HUES64 (cell line): Measurements from ENCODE around the gene BCAS3.

Experiments used
- H3K27ac ChIP-seq: 2 replicates; pipeline ENCODE4 v1.7.0; 2013; ENCODE audit warnings: low read depth, low read length, inconsistent platforms
- H3K27me3 ChIP-seq: 2 replicates; pipeline ENCODE4 v1.6.1; 2013; ENCODE audit warnings: mild to moderate bottlenecking, low read length; ENCODE audit not compliant: insufficient read depth
- H3K36me3 ChIP-seq: 2 replicates; pipeline ENCODE4 v1.6.1; 2013; ENCODE audit warnings: mild to moderate bottlenecking, low read length; ENCODE audit not compliant: insufficient read depth
- H3K4me1 ChIP-seq: 2 replicates; pipeline ENCODE4 v1.6.1; 2013; ENCODE audit warnings: mild to moderate bottlenecking, low read length, moderate library complexity; ENCODE audit not compliant: insufficient read depth
- H3K4me3 ChIP-seq: 2 replicates; pipeline ENCODE4 v1.5.1; 2013; ENCODE audit warnings: mild to moderate bottlenecking, low read length, moderate library complexity
- H3K9ac ChIP-seq: 2 replicates; pipeline ENCODE4 v1.6.1; 2013; ENCODE audit warnings: mild to moderate bottlenecking, low read depth, low read length
- H3K9me3 ChIP-seq: 2 replicates; pipeline ENCODE4 v1.6.1; 2013; ENCODE audit warnings: low read depth, low read length; ENCODE audit not compliant: insufficient read depth
- WGBS: fragments of 150-250, 120-280 bp; methylation state at CpG from one replicate; pipeline ENCODE4 v1.1.7; 2013; ENCODE audit warnings: missing lambda C conversion rate; 5-methylcytosine and 5-hydroxymethylcytosine counted together

The BCAS3 gene

GRCh38 chr17:61392679-61393078 lies 715.0 kb downstream of the BCAS3 start:
- H3K9me3 ChIP-seq = no peaks in the 10 kb centered on the region
- WGBS = 92% methylated on average over 3 of the region's 3 CpGs
- no peaks in the 10 kb centered on the region for H3K36me3 ChIP-seq
- H3K27ac ChIP-seq = no peak overlapping the region
- H3K27me3 ChIP-seq = peaks cover 53% of the 10 kb centered on the region
- no peak overlapping the region for H3K9ac ChIP-seq
- no peak overlapping the region for H3K4me3 ChIP-seq
- H3K4me1 ChIP-seq = peaks cover 3% of the 10 kb centered on the region; the same call in 1 of the 2 replicates

DNA sequence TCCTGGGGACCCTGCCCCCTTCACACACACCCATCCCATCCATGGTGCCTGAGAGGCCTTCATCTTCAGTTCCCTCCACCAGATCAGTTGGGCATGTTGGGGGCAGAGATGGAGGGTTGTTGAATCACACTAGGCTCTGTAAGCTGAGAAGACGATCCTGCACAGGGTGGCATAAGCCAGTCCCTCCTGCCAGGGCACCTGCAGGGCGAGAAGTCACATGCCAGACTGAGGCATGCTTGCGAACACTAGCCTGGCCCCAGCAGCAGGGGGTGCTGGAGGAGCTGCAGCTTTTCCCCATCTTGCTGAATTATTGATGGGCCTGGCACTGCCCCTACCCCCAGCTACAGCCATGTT lies 715.9 kb downstream of the BCAS3 start:
- Histone ChIP-seq H3K27ac (no peak overlapping the region), H3K4me1 (peaks cover 7% of the 10 kb centered on the region; the same call in 1 of the 2 replicates), H3K9ac (no peak overlapping the region), H3K27me3 (peaks cover 61% of the 10 kb centered on the region), H3K9me3 (no peaks in the 10 kb centered on the region), H3K4me3 (no peak overlapping the region), H3K36me3 (no peaks in the 10 kb centered on the region)
- 85% methylated on average over 3 of the region's 3 CpGs for WGBS

- H3K4me1 ChIP-seq = peaks cover 7% of the 10 kb centered on the region; the same call in 1 of the 2 replicates
- 68% methylated on average over 7 of the region's 7 CpGs for whole genome bisulfite sequencing
- no peaks in the 10 kb centered on the region for H3K36me3 ChIP-seq
- H3K27me3 ChIP-seq = peaks cover 67% of the 10 kb centered on the region
- no peak overlapping the region for H3K4me3 ChIP-seq
- H3K27ac ChIP-seq = no peak overlapping the region
- H3K9ac ChIP-seq = no peak overlapping the region
- H3K9me3 ChIP-seq = no peaks in the 10 kb centered on the region
Observed at GRCh38 chr17:61393904-61394629, 716.4 kb downstream of the BCAS3 start.

DNA sequence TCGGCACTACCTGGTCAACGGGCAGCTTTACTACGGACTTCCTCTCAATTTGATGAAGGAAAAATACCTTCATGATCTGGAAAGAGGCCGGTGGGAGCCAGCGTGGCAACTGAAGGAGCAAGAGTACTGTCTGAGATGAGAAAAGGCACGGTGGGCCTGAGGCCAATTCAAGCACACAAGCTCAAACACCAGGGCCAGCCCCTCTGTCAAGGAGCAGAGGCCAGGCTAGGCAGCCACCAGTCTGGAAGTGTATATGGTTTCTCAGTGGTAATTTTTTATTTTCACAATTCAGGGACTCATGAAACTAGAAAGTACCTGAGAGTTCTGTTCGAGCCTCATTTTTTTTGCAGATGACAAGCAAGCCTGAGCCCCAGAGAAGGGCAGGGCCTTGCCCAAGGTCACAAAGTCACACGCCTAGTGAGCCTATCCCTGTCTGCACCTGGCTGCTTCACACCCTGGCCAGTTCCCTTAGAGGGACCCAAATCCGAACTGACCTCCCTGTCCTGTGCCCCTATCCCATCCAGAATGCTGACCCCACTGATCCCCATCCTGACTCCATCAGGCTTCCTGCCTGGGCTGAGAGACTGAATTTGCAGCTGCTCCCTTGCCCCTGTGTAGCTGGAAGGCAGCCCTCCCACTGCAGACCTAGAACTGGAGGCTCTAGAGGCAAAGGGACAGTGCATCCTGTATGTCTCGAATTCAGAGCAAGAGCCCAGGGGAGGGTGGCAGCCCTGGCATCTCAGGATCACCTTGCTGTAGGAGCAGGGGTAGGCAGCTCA lies 717.2 kb downstream of the BCAS3 start:
- Histone ChIP-seq H3K27me3 (peaks cover 74% of the 10 kb centered on the region), H3K27ac (no peak overlapping the region), H3K4me1 (peaks cover 7% of the 10 kb centered on the region; the same call in 1 of the 2 replicates), H3K4me3 (no peak overlapping the region), H3K36me3 (no peaks in the 10 kb centered on the region), H3K9ac (no peak overlapping the region), H3K9me3 (no peaks in the 10 kb centered on the region)
- 76% methylated on average over 10 of the region's 10 CpGs for WGBS

DNA sequence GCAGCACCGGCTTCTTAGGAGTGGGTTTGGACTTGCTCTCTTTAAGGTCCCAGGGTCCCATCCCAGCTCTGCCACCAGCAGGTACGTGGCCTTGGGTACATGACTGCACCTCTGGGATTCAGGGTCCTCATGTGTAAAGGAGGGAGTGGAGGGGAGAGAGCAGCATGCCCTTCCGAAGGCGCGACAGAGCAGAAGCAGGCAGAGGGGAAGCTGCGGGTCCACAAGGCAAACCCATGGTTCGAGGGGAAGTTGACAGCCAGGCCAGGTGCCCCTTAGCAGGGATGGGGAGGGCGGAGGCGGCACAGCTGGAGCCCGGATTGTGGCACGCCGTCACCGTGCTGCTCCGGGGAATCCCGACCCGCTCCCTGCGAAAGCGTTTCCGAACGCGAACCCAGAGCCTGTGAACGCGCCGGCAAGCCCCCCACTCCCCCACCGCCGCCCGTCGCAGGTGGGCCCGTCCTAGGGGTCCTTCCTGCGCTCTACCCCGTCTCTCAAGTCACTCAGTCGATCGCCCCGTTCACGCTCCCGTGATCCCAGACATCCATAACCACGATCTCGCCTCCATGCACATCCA lies 717.8 kb downstream of the BCAS3 start:
- Histone ChIP-seq H3K4me1 (peaks cover 5% of the 10 kb centered on the region; the same call in 1 of the 2 replicates), H3K4me3 (peak overlapping the region; percentile 22; the same call in 1 of the 2 replicates), H3K27me3 (peaks cover 81% of the 10 kb centered on the region)

DNA sequence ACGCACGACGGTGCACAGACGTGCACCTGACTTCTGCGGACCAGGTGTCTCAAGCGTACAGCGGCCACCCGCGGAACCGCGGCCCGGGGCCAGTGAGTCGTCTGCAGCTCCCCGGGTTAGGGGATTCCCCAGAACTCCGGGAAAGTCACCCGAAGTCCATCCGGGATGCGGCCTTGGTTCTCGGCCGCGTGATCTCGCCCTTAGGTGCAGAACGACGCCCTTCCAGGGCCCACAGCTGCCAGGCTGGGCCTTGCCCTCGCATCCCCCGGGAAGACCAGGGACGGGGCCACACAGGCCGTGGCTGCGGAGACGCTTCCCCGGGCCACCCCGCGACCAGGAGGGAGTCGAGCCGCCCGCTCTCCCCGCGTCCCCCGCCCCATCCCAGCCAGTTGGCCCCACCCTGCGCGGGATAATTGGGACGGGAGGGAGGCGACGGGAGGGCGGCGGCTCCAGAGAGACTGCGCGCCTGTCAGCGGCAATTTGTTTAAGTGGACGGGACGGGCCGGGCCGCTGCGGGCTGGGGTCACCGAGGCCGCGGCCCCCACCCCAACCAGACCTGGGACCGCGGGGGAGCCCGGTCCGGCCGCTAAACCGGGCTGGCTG lies 718.4 kb downstream of the BCAS3 start:
- H3K9me3 ChIP-seq = no peaks in the 10 kb centered on the region
- H3K27me3 ChIP-seq = peaks cover 87% of the 10 kb centered on the region
- no peak overlapping the region for H3K27ac ChIP-seq
- 3% methylated on average over 62 of the region's 63 CpGs for WGBS
- peak overlapping the region; percentile 22; the same call in 1 of the 2 replicates for H3K4me3 ChIP-seq
- no peaks in the 10 kb centered on the region for H3K36me3 ChIP-seq
- H3K9ac ChIP-seq = no peak overlapping the region
- peaks cover 5% of the 10 kb centered on the region; the same call in 1 of the 2 replicates for H3K4me1 ChIP-seq

More for the DNA sequence above, 717.8 kb downstream of the BCAS3 start:
- H3K27ac ChIP-seq = no peak overlapping the region
- no peaks in the 10 kb centered on the region for H3K36me3 ChIP-seq
- no peaks in the 10 kb centered on the region for H3K9me3 ChIP-seq
- WGBS = 6% methylated on average over 38 of the region's 38 CpGs
- no peak overlapping the region for H3K9ac ChIP-seq

DNA sequence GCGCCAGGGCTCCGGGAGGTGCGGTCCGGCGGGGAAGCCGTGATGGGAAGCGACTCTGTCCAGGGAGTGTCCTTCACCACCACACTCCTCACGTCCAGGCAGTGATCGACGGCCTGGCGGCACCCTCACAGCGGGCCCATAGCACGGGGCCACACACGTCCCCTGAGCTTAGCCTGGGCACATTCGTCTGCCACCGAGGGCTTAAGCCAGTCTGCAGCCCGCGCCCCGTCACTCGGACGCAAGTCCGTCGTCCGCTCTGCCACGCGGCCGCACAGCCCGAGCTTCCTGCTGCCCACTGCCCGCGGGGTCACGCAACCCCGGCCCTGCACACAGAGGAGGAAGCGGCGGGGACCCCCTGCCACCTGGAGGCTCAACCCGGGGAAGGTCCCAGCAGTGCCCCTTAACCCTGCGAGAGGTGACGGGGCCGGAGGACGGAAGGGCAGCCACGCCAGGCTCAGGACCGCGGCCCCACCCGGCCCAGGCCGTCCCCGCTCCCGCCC lies 719.0 kb downstream of the BCAS3 start:
- H3K36me3 ChIP-seq = no peaks in the 10 kb centered on the region
- WGBS = 2% methylated on average over 46 of the region's 46 CpGs
- no peak overlapping the region; the same call in 1 of the 2 replicates for H3K4me3 ChIP-seq
- H3K27ac ChIP-seq = no peak overlapping the region
- H3K9me3 ChIP-seq = no peaks in the 10 kb centered on the region
- peaks cover 5% of the 10 kb centered on the region; the same call in 1 of the 2 replicates for H3K4me1 ChIP-seq
- H3K27me3 ChIP-seq = peaks cover 92% of the 10 kb centered on the region
- no peak overlapping the region for H3K9ac ChIP-seq

- under 1% methylated on average over 64 of the region's 67 CpGs for WGBS
- Histone ChIP-seq H3K4me3 (peak overlapping the region; percentile 30), H3K36me3 (no peaks in the 10 kb centered on the region), H3K9ac (no peak overlapping the region), H3K4me1 (peaks cover 5% of the 10 kb centered on the region; the same call in 1 of the 2 replicates), H3K27me3 (peaks cover 99% of the 10 kb centered on the region), H3K9me3 (no peaks in the 10 kb centered on the region), H3K27ac (no peak overlapping the region)
Observed at GRCh38 chr17:61397086-61397842, 719.6 kb downstream of the BCAS3 start.

- no peaks in the 10 kb centered on the region for H3K36me3 ChIP-seq
- H3K9me3 ChIP-seq = no peaks in the 10 kb centered on the region
- H3K9ac ChIP-seq = no peak overlapping the region
- H3K27me3 ChIP-seq = peaks cover 100% of the 10 kb centered on the region
- WGBS = 3% methylated on average over 34 of the region's 34 CpGs
- H3K4me3 ChIP-seq = peak overlapping the region; percentile 38
- peaks cover 12% of the 10 kb centered on the region for H3K4me1 ChIP-seq
- H3K27ac ChIP-seq = no peak overlapping the region
Observed at GRCh38 chr17:61398721-61399130, 721.1 kb downstream of the BCAS3 start.
